NCI-H187 (cell line): ENCODE data around the gene FASTKD3.
A peak's percentile ranks its signal among the peaks of the same experiment; 100 is the strongest.
"Not testable (repeated sequence)": the region's sequence is repeated elsewhere in the genome, so short reads cannot be mapped to it uniquely, and the experiment has no call there.

ENCODE experiments used
- DNase-seq, 2 experiments: peaks; one replicate each; lab custom pipeline; 2025; lab: John Stamatoyannopoulos, UW

FASTKD3 gene, protein sequence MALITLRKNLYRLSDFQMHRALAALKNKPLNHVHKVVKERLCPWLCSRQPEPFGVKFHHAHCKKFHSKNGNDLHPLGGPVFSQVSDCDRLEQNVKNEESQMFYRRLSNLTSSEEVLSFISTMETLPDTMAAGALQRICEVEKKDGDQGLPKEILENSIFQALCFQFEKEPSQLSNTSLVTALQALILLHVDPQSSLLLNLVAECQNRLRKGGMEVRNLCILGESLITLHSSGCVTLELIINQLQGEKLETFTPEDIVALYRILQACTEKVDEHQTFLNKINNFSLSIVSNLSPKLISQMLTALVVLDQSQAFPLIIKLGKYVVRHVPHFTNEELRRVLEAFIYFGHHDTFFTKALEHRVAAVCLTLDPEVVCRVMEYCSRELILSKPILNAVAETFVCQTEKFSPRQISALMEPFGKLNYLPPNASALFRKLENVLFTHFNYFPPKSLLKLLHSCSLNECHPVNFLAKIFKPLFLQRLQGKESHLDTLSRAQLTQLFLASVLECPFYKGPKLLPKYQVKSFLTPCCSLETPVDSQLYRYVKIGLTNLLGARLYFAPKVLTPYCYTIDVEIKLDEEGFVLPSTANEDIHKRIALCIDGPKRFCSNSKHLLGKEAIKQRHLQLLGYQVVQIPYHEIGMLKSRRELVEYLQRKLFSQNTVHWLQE

DNA sequence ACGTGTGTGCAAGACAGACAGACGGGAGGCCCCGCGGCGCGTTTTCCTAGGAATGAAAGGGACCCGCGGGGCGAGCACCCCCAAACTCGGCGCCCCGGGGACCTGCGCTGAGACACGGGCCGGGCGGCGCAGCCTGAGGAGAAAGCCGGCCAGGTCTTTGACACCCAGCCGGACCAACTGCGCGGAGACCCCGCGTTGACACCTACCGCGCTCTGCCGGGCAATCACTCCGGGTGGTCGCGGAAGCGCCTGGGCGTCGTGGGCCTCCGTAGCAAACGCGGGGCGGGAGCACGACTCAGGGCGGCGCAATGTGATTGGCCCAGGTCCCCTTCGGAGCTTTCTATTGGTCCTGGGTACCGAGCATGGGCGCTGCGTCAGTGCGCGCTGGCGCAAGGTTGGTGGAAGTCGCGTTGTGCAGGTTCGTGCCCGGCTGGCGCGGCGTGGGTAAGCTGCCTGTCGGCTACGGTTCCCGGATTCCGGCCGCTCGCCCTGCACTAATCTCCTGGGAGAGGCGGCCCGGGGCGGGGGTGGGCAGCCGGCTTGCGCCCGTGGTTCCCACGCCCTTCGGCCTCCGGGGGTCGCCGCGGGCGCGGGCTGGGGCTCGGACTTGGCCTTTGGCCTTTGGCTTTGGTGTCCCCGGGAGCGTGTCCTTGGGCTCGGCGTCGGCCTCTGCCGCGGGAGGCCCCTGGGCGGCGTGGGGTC, at the start of gene FASTKD3, which contains the start of gene MTRR:
FASTKD3 (minus strand) TSS at position 259 of the 701 bp plus-strand sequence. CDS start 948 bp downstream, outside the sequence.
MTRR (plus strand) TSS at position 376 of the 701 bp plus-strand sequence. CDS start 1,647 bp downstream, outside the sequence.
- DNase-seq, result peak; percentile 64 to 88

DNA sequence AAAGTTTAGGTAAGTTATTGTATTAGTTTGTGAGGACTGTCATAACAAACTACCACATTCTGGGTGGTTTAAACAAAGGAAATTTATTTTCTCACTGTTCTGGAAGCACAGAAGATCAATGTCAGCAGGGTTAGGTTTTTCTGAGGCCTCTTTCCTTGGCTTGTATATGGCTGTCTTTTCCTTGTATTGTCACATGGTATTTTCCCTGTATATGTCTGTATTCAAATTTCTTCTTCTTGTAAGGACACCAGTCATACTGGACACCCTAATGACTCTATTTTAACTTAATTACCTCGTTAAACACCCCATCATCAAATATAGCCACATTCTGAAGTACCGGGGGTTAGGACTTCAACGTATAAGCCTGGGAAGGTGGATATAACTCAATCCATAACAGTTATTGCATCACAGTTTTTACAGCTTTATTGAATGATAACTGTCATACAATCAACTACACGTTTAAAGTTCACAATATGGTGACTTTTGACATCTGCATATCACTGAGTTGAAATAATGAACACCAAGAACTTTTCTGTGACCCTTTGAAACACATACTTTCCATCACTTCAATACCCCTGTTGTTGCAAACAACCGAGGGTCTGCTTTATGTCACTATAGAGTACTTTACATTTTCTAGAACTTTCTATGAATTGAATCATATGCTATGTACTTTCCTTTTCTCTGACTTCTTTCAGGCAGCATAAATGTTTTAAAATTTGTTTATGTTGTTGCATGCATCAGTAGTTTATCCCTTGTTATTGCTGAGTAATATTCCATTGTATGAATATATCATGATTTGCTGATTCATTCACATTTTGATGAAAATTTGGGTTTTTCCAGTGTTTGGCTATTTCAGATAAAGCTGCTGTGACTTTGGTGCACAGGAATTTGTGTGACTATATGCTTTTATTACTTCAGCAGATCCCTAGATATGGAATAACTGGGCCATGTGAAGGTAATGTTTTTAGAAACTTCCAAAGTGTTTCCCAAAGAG, 48.6 kb upstream of the FASTKD3 start:
- DNase-seq, result no peak

DNA sequence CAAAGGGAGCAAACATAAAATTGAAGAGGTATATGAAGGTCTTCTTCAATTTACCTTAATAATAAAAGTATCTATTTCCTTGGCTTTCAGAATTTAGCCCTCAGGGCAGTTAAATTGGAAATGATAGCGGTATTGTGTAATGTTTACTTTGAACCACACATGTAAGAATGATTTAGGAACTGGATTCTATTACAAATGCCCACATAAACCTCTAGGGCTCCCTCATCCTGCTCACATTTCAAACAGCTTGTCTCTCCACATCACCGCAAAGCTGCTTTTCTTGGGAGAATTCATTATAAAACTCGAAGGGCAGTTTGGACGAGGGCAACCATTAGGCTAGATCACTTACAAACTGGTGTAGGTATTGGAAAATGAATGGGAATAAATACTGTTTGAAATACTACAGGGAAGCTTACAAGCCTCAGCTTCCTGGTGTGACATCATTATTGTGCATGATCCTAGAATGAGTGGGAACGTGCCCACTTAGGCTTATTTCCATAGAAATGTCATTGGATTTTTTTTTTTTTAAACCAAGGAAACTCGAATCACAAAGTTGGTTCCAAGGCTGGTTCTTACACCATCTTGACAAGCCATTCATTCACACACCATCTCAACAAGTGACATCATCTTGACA, 47.5 kb upstream of the FASTKD3 start:
- no peak for DNase-seq

DNA sequence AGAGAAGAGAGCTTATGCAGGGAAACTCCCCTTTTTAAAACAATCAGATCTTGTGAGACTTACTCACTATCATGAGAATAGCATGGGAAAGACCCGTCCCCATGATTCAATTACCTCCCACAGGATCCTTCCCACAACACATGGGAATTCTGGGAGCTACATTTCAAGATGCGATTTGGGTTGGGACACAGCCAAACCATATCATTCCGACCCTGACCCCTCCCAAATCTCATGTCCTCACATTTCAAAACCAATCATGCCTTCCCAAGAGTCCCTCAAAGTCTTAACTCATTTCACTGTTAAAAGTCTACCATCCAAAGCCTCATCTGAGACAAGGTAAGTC, 42.6 kb upstream of the FASTKD3 start:
- DNase-seq, result not testable (repeated sequence)

DNA sequence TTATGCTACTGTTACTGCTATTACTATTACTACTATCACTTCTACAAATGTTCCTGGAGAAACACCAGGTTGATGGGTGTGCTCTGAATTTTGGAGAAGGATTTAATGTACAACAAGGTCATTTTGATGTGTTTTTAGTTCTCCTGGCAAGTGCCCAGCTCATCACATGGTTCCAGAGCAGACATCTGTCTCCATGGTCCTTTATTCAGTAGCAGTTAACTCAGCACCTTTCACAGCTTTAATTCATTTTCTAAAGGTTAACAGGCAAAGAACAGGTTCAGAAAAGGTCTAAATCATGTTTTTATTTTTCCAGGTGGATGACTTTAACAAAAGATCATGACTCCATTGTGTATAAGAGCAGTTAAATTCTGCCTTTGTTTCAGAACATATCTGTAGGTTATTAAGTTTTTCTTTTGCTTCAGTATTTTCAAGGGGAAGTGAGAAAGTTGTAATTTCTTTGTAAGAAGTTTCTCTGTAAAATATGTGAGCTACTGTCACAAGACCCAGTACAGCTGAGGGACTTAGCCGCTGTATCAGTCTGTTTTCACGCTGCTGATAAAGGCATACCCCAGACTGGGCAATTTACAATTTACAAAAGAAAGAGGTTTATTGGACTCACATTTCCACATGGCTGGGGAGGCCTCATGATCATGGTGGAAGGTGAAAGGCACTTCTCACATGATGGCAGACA, 42.1 kb upstream of the FASTKD3 start:
- DNase-seq, result no peak

DNA sequence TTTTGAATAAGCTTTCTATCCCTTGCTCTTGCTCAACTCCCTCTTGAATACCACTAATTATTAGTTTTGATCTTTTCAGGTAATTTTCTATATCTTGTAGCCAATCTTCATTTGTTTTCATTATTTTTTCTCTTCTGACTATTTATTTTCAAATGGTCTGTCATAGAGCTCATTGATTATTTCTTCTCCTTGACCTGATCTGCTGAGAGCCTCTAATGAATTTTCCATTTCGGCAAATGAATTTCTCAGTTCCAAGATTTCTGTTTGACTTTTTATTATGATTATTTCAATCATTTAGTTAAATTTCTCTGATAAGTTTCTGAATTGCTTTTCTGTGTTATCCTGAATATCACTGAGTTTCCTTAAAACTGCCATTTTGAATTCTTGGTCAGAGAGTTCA, 39.5 kb upstream of the FASTKD3 start:
- DNase-seq, result no peak

DNA sequence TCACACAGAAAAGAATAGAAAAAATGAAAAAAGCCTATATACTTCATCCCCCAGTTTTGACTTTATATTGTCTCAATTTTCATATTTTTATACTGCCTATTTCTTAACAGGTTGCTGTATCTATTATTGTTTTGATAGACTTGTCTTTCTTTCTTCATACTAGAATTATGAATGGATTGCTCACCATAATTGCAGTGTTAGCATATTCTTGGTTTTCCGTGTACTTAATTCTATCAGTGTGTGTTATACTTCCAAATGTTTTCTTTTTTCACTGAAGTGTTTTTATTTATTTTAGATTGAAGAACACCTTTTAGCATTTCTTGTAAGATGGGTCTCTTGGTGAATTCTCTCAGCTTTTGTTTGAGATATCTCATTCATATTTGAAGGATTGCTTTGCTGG, 38.8 kb upstream of the FASTKD3 start:
- no peak for DNase-seq

DNA sequence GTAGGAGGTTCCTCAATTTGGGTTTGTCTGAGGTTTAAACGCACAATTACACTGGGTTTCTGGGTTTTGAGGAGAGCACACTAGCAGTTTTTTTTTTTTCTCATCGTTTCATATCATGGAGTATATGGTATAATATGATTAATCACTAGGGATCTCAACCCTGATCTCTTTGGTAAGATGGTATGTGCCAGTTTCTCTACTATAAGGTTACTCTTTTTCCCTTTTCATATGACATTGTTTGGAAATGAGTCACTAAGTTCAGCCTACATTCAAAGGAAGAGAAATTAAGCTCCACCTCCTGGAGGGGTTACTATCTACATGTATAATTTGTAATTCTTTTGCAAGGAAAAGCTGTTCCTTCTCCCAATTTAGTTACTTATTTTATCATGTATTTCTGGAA, 35.3 kb upstream of the FASTKD3 start:
- DNase-seq, result no peak

DNA sequence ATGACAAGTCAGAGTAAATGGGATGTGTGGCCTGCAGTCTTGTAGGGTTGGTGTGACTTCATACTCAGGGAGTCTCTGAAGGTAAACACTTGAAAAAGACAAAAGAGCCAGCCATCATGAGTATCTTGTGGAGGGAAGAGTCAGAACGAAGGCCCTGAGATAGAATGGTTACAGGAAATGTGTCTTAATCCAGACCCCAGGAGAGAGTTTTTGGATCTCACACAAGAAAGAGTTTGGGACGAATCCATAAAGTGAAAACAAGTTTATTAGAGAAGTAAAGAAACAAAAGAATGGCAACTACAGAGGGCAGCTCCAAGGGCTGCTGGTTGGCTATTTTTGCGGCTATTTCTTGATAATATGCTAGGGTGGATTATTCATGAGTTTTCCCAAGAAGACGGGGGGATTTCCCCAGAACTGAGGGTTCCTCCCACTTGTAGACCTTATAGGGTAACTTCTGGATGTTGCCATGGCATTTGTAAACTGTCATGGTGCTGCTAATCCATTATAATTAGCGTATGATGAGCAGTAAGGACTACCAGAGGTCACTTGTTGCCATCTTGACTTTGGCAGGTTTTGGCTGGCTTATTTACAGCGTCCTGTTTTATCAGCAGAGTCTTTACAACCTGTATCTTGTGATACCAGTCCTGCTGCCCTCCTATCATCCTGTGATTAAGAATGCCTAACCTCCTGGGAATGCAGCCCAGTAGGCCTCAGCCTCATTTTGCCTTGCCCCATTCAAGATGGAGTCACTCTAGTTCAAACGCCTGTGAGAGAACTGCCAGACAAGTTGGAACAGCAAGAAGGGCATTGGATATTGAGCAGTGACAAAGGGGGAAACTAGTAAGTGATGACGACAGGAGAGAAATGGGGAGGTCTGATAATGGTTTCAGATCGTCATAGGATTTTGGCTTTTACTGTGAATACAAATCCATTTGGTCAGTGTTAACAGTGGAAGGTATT, 34.1 kb upstream of the FASTKD3 start:
- no peak for DNase-seq

DNA sequence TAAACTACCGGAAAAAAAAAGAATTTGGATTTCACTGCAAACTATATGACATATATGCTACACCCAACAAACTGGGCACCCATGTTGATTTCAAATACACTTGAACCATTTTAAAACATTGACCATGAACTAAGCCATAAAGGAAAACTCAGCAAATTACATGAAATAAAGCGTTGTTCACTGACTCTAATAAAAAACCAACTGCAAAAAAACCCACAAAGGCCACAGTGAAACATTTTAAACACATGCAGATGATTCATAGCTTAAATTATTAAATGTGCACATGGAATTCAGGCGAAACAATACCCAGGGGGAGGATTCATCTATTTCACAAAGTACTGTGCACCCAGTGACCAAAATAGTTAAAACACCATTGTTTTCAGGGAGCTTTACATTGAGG, 33.4 kb upstream of the FASTKD3 start:
- DNase-seq, result no peak

DNA sequence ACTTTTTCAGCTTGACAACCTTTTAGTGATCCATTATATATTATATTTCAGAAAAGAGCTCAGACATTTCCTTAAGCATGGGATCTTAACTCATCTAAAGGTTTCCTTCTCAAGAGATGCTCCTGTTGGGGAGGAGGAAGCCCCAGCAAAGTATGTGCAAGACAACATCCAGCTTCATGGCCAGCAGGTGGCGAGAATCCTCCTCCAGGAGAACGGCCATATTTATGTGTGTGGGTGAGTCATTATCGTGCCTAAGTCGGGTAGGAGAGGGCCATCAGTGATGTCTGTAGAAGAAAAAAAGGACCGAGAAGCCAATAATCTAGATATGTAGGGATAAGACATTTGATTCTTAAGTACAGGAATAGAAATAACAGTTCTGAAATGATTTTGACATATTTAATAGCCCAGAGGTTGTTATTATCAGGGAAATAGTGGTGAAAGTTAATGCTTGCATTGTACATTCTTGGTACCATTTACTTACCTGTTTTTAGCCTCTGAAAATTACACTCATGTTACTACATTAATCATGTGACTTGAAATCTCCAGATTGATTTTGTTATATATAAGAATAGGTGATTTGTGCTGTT, 28.3 kb upstream of the FASTKD3 start:
- no peak for DNase-seq

DNA sequence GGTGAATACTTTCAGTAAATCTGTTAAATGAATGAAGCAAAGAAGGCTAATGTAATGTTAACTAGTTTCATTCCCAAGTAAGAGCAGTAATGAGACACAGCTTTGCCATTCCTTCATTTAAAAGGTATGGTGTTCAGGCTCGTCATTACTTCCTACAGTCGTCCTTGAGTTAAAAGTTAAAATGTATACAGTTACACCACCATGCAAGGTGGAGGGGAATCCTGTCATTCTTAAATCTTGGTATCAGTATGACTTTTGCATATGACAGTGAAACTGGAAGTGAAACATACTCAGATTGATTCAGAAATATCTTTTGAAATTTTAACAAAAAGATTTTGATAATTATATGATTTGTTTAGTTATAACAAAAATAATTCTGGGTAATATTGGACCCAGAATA, 26.0 kb upstream of the FASTKD3 start:
- DNase-seq, result no peak

DNA sequence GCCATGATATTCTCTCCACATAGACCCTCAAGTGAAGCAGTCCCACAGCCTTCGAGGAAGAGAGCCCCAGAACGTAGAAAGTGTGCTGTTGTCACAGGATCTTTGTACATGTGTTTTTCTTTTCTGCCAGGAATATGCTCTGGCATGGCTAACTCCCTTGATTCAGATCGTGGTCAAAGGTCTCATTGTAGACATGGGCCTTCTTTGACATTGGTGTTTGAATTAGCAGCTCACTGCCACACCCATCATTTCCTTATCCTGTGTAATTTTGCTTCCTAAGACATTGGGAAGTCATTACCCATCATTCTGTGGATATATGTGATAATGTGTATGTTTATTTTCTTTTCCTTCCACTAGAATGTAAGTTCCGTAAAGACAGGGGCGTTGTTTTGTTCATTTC, 25.6 kb upstream of the FASTKD3 start:
- no peak for DNase-seq

DNA sequence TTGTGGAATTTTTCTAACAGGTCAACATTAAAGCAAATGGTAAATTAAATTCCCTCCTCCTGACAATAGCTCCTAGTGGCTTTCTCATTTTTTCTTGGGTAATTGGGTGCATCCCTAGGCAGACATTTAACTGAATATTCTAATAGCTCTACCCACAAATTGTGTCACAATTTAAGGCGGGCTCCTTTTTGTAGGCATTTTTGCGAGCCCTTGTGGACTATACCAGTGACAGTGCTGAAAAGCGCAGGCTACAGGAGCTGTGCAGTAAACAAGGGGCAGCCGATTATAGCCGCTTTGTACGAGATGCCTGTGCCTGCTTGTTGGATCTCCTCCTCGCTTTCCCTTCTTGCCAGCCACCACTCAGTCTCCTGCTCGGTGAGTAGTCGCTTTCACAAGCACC, 20.1 kb upstream of the FASTKD3 start:
- no peak for DNase-seq

DNA sequence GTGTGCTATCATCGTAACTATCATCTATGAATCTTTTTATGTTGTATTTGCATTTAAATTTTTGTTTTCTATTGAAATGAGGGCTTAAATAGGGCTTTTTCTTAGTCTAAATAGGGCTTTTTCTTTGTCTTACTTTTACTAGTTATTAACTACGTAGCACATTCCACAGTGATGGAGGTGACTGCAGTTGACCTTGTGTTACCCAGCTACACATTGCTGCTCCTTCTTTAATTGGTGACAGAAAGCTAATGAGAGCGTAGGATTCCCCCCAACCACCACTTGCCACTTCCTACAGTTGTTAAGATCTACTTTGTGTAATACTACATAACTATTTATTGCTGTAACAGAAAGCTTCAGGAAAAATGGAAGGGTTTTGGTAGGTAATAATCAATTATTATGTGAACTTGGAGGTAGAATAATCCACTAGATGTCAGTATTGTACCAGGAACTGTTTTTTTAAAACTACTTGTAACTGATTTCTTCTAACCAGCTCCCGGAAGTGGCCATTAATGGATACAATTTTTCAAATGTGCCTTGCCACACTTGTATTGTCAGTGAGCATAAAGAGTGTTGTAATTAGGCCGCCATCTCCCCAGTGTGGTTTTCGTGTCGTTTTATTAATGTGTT, 18.1 kb upstream of the FASTKD3 start:
- DNase-seq, result peak; percentile 29 to 74

DNA sequence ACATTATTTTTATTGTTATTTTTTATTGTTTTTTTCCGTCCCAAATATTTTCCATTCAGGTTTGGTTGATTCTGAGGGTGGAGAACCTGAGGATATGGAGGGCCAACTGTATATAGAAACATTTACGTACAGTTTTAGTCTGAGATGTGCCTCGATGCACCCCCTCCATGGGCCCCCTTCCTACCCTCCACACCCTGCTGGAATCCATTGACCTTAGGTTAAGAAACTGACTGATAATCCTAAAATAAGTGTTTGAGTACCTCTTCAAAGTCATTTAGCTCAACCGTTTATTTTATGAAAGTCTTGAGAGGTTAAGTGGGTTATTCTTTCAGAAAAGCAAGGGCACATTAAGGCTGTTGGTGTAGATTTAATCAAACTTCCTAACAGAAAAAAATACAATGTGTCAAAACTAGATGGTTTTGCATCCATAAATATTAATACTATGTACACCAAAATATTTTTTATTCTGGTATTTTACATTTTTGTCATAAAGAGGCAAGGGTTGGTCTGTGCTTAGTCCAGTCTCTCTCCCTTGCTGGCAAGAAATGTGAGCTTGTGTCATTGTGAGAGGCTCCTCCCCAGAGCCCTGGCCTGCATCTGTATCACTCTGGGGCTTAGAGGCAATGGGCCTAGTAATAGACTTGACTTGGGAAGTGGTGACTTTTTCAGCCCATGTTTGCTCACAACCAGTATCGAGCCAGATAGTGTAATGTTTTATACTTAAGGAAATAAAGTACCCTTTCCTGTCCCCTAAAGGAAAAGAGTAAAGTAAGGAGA, 15.8 kb upstream of the FASTKD3 start:
- peak; percentile 76 to 78 for DNase-seq

DNA sequence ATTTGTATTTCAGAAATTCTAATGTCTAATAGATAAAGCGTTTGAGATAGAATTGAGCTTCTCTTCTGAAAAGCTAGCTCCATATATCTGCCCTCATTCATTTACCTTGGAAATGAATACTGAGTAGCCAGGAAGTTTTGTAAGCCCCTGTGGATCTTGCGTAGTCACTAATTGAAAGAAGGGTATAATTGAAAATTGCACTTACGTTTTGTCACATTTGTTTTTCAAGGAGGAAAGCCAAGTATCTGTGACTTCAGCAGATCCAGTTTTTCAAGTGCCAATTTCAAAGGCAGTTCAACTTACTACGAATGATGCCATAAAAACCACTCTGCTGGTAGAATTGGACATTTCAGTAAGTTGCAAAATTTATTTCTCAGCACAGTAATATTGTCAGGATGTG, 14.1 kb upstream of the FASTKD3 start:
- DNase-seq, result peak in 1 of 2 experiments; percentile 30

DNA sequence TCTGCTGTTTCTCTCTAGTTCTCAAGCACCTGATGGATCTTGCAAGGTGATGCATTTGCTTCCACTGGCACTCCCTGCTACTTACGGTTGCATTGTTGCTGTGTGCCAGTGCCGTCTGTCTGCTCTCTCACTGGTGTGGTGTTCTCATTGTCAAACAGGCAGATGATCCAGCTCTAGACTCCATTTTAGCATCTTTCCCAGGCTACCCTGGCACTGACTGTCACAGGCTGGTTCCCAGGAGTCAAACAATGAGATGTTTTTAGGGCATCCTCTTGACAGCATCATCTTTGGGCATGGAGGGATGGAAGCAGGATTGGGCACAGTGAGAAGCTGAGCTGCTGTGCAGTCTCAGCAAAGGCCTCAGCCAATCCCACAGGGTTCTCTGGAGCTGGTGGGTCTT, 13.0 kb upstream of the FASTKD3 start:
- no peak for DNase-seq
